PC-9 (cell line): ENCODE results near the gene HEBP1. TPM values are rescaled to one million over a fixed set of nuclear protein-coding genes. Genes with fewer than 3 reads are reported as not detected.

Source experiments
- BruUV-seq: library from RNA; stranded (reverse); fragments of 400-500 nt; replicated peaks from 2 replicates; lab custom pipeline; 2021; lab: Mats Ljungman, UMichigan
- CTCF ChIA-PET: fragments of 300-600 bp; sonication (Branson Sonifier 250); formaldehyde crosslinking; loops from one replicate; lab custom pipeline; 2022; ENCODE audit warnings: antibody characterized with exemption; lab: Charles Lee
- POLR2A ChIA-PET: fragments of 300-600 bp; sonication (Branson Sonifier 250); formaldehyde crosslinking; loops from one replicate; lab custom pipeline; 2022; ENCODE audit warnings: antibody characterized with exemption; ENCODE audit not compliant: unreplicated experiment; lab: Charles Lee
- DNase-seq, 2 experiments: peaks; one replicate each; pipeline versions ENCODE4 v3.0.0 to v3.0.0-alpha.2; 2015 to 2022; ENCODE audit warnings: mixed read lengths in 1 of 2
- H2AFZ ChIP-seq: fragments of 200-600 bp; sonication (generic); 2 replicates; pipeline ENCODE4 v1.8.1; 2017; ENCODE audit warnings: antibody characterized with exemption
- H3F3A ChIP-seq: fragments of 200-600 bp; sonication (generic); 2 replicates; pipeline ENCODE4 v1.8.1; 2017; ENCODE audit warnings: antibody characterized with exemption, mild to moderate bottlenecking, low read depth; ENCODE audit not compliant: insufficient read depth
- H3K27ac ChIP-seq: fragments of 200-600 bp; sonication (generic); 2 replicates; pipeline ENCODE4 v1.6.1; 2016; ENCODE audit warnings: mixed run types
- H3K27me3 ChIP-seq: fragments of 200-600 bp; sonication (generic); 2 replicates; pipeline ENCODE4 v1.6.1; 2016; ENCODE audit warnings: low read depth, mixed run types; ENCODE audit not compliant: insufficient read depth
- H3K36me3 ChIP-seq: fragments of 200-600 bp; sonication (generic); 2 replicates; pipeline ENCODE4 v1.6.1; 2016; ENCODE audit warnings: low read depth, mixed run types
- H3K4me1 ChIP-seq: fragments of 200-600 bp; sonication (generic); replicated peaks from 2 replicates; pipeline ENCODE4 v1.6.1; 2016; ENCODE audit warnings: mixed run types; ENCODE audit not compliant: insufficient read depth
- H3K4me2 ChIP-seq: fragments of 200-600 bp; sonication (generic); 2 replicates; pipeline ENCODE4 v1.6.1; 2017; ENCODE audit warnings: mixed run types
- H3K4me3 ChIP-seq: fragments of 200-600 bp; sonication (generic); 2 replicates; pipeline ENCODE4 v1.6.1; 2016; ENCODE audit warnings: mixed run types
- H3K79me2 ChIP-seq: fragments of 200-600 bp; sonication (generic); 2 replicates; pipeline ENCODE4 v1.6.1; 2017; ENCODE audit warnings: low read depth, mixed run types
- H3K9me2 ChIP-seq: fragments of 200-600 bp; sonication (generic); 2 replicates; pipeline ENCODE4 v1.8.1; 2017; ENCODE audit warnings: mild to moderate bottlenecking; ENCODE audit not compliant: insufficient read depth
- H3K9me3 ChIP-seq: fragments of 200-600 bp; sonication (generic); 2 replicates; pipeline ENCODE4 v1.8.1; 2016; ENCODE audit warnings: low read depth; ENCODE audit not compliant: insufficient read depth
- H4K20me1 ChIP-seq: fragments of 200-600 bp; sonication (generic); 2 replicates; pipeline ENCODE4 v1.8.1; 2017; ENCODE audit not compliant: insufficient read depth
- CTCF ChIP-seq: fragments of 200-600 bp; sonication (generic); conservative IDR thresholded peaks from 2 replicates; pipeline ENCODE4 v1.6.1; 2017; ENCODE audit warnings: mixed run types, antibody characterized with exemption, mild to moderate bottlenecking, moderate library complexity
- EZH2 ChIP-seq: fragments of 200-600 bp; sonication (generic); IDR thresholded peaks from 2 replicates; pipeline ENCODE4 v1.8.0; 2017; ENCODE audit warnings: antibody characterized with exemption, low read depth
- intact Hi-C: fragments of 100-400 bp; cut with micrococcal nuclease; formaldehyde crosslinking; loops from one replicate; pipeline ENCODE4 v1.10.0; 2022; ENCODE audit not compliant: unreplicated experiment
- total RNA-seq: library from RNA; stranded (reverse); gene quantifications from 2 replicates; pipeline ENCODE4 v1.2.3, GENCODE V29; 2021

HEBP1 gene
- total RNA-seq, 1 experiment from 2014 or later, result 148 TPM

- no peaks in the 10 kb centered on the region for H3K27me3 ChIP-seq
- no peak for TF ChIP-seq CTCF
- TF ChIP-seq EZH2, result no peak
- peaks cover 18% of the 10 kb centered on the region for H3K4me1 ChIP-seq
- intact Hi-C loops, result loop anchor here (10.0 kb wide), 1 partner anchor 947 kb away; no protein-coding TSS in a partner anchor
- peak overlapping the region; percentile 99; the same call in 1 of the 2 replicates for H3K4me3 ChIP-seq
- H3F3A ChIP-seq, result peaks cover 9% of the 10 kb centered on the region
- no peak overlapping the region for H2AFZ ChIP-seq
- 0 out of 2 replicates have a peak, but pooled peaks cover 10% of the 10 kb centered on the region for H4K20me1 ChIP-seq
- H3K4me2 ChIP-seq, result peak overlapping the region; percentile 90
- peaks cover 67% of the 10 kb centered on the region for H3K79me2 ChIP-seq
- DNase-seq, result no peak
- no peaks in the 10 kb centered on the region for H3K9me2 ChIP-seq
- H3K9me3 ChIP-seq, result no peaks in the 10 kb centered on the region
- no TSS peak for BruUV-seq
- ChIA-PET POLR2A (interaction anchor here (0.7 kb wide), 1 partner anchor 137 kb away, joined by 3 read pairs; no protein-coding TSS in a partner anchor), CTCF (no interaction called here)
- no peaks in the 10 kb centered on the region for H3K36me3 ChIP-seq
- H3K27ac ChIP-seq, result no peak overlapping the region
Observed at GRCh38 chr12:12998248-12998647, 1.8 kb downstream of the HEBP1 start.

GRCh38 chr12:12997734-12998133 lies 2.3 kb downstream of the HEBP1 start:
- H3K36me3 ChIP-seq, result no peaks in the 10 kb centered on the region
- H4K20me1 ChIP-seq, result 0 out of 2 replicates have a peak, but pooled peaks cover 10% of the 10 kb centered on the region
- no peaks in the 10 kb centered on the region for H3K9me2 ChIP-seq
- H3K27ac ChIP-seq, result no peak overlapping the region
- no peak overlapping the region; the same call in 1 of the 2 replicates for H3K4me3 ChIP-seq
- H3K4me2 ChIP-seq, result peak overlapping the region; percentile 90; the same call in 1 of the 2 replicates
- H3F3A ChIP-seq, result peaks cover 9% of the 10 kb centered on the region
- BruUV-seq, result no TSS peak
- no peak for DNase-seq
- intact Hi-C loops, result loop anchor here (10.0 kb wide), 1 partner anchor 947 kb away; no protein-coding TSS in a partner anchor
- no peak overlapping the region for H2AFZ ChIP-seq
- H3K9me3 ChIP-seq, result no peaks in the 10 kb centered on the region
- CTCF ChIA-PET, result no interaction called here
- POLR2A ChIA-PET, result interaction anchor here (0.7 kb wide), 1 partner anchor 194 kb away, joined by 4 read pairs; no protein-coding TSS in a partner anchor
- peaks cover 23% of the 10 kb centered on the region for H3K4me1 ChIP-seq
- peaks cover 67% of the 10 kb centered on the region for H3K79me2 ChIP-seq
- H3K27me3 ChIP-seq, result no peaks in the 10 kb centered on the region
- TF ChIP-seq CTCF (no peak), EZH2 (no peak)

- no TSS peak for BruUV-seq
- intact Hi-C loops, result loop anchor here (10.0 kb wide), 1 partner anchor 948 kb away; no protein-coding TSS in a partner anchor
- Histone ChIP-seq H3K79me2 (peaks cover 64% of the 10 kb centered on the region), H3K27ac (no peak overlapping the region), H3K9me3 (no peaks in the 10 kb centered on the region), H3K9me2 (no peaks in the 10 kb centered on the region), H3K36me3 (no peaks in the 10 kb centered on the region), H3K27me3 (no peaks in the 10 kb centered on the region), H4K20me1 (0 out of 2 replicates have a peak, but pooled peaks cover 10% of the 10 kb centered on the region), H3K4me1 (peaks cover 29% of the 10 kb centered on the region), H3K4me2 (peak overlapping the region; percentile 3; the same call in 1 of the 2 replicates), H3K4me3 (no peak overlapping the region), H3F3A (peaks cover 9% of the 10 kb centered on the region), H2AFZ (no peak overlapping the region)
- no peak for DNase-seq
- ChIA-PET POLR2A (interaction anchor here (0.7 kb wide), 1 partner anchor 194 kb away, joined by 4 read pairs; no protein-coding TSS in a partner anchor), CTCF (interaction anchor here (0.5 kb wide), 1 partner anchor 21 kb away, joined by 11 read pairs; no protein-coding TSS in a partner anchor)
- TF ChIP-seq EZH2, result no peak
- TF ChIP-seq CTCF, result no peak
Observed at GRCh38 chr12:12997156-12997555, 2.9 kb downstream of the HEBP1 start.
